GM13976 (cell line): ENCODE data around the gene NR2F1-AS1.

Experiments used
- DNase-seq: peaks from one replicate; pipeline ENCODE4 v3.0.0; 2012; ENCODE audit warnings: low spot score
- in situ Hi-C: fragments of 300-500 bp; cut with MboI; formaldehyde crosslinking; loops from one replicate; pipeline ENCODE4 v1.12.0; 2022; ENCODE audit warnings: low sequenced_read_pairs, mixed read lengths, inconsistent platforms; ENCODE audit not compliant: unreplicated experiment
- TF ChIP-seq, protein P1 (sequence below): IDR thresholded peaks from 2 replicates; pipeline ENCODE4 v1.5.1; 2012; ENCODE audit warnings: borderline replicate concordance, mild to moderate bottlenecking; ENCODE audit not compliant: insufficient read depth; ENCODE audit errors: extremely low read depth, missing control alignments, control extremely low read depth

Gene NR2F1-AS1

DNA sequence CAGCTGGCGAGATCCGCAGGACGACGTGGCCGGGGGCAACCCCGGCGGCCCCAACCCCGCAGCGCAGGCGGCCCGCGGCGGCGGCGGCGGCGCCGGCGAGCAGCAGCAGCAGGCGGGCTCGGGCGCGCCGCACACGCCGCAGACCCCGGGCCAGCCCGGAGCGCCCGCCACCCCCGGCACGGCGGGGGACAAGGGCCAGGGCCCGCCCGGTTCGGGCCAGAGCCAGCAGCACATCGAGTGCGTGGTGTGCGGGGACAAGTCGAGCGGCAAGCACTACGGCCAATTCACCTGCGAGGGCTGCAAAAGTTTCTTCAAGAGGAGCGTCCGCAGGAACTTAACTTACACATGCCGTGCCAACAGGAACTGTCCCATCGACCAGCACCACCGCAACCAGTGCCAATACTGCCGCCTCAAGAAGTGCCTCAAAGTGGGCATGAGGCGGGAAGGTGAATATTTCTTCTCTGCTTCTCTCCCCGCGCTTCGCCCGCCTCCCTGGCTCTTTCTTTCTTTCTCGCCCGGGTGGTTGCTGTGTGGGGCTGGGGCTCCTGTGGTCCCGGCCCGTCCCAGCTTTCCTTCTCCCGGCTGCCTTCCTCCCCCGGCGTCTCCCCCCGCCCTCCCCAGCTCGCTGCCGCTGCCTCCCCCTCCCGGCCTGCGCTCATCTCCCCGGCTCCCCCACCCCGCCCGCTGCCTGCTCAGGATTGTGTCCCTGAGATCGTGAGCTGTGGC, 4.2 kb upstream of the NR2F1-AS1 start:
- in situ Hi-C loops = loop anchor here (25.0 kb wide), 1 partner anchor 327 kb away; no protein-coding TSS in a partner anchor
- TF ChIP-seq, protein P1, sequence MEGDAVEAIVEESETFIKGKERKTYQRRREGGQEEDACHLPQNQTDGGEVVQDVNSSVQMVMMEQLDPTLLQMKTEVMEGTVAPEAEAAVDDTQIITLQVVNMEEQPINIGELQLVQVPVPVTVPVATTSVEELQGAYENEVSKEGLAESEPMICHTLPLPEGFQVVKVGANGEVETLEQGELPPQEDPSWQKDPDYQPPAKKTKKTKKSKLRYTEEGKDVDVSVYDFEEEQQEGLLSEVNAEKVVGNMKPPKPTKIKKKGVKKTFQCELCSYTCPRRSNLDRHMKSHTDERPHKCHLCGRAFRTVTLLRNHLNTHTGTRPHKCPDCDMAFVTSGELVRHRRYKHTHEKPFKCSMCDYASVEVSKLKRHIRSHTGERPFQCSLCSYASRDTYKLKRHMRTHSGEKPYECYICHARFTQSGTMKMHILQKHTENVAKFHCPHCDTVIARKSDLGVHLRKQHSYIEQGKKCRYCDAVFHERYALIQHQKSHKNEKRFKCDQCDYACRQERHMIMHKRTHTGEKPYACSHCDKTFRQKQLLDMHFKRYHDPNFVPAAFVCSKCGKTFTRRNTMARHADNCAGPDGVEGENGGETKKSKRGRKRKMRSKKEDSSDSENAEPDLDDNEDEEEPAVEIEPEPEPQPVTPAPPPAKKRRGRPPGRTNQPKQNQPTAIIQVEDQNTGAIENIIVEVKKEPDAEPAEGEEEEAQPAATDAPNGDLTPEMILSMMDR = no peak
- no peak for DNase-seq

DNA sequence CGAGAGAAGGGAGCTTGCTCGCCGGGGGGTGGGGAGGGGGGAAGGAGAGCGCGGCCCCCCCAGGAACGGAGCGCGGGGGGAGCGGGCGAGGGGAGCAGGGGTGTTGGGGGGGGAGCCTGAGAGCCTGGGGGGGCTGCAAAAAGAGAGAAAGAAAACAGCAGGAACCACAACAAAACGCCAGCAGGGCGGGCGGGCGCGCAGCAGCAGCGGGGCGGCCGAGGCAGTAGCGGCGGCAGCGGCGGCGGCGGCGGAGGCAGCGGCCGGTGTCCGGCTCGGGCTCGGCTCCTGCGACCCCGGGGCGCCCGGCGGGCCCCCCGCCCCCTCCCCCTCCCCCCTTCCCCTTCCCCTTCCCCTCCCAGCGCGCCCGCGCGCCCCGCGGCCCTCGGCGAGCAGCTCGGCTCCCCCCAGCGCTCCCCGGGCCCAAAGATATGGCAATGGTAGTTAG, 3.6 kb upstream of the NR2F1-AS1 start:
- in situ Hi-C loops = loop anchor here (25.0 kb wide), 1 partner anchor 328 kb away; no protein-coding TSS in a partner anchor
- DNase-seq = no peak
- TF ChIP-seq, protein P1 = no peak

DNA sequence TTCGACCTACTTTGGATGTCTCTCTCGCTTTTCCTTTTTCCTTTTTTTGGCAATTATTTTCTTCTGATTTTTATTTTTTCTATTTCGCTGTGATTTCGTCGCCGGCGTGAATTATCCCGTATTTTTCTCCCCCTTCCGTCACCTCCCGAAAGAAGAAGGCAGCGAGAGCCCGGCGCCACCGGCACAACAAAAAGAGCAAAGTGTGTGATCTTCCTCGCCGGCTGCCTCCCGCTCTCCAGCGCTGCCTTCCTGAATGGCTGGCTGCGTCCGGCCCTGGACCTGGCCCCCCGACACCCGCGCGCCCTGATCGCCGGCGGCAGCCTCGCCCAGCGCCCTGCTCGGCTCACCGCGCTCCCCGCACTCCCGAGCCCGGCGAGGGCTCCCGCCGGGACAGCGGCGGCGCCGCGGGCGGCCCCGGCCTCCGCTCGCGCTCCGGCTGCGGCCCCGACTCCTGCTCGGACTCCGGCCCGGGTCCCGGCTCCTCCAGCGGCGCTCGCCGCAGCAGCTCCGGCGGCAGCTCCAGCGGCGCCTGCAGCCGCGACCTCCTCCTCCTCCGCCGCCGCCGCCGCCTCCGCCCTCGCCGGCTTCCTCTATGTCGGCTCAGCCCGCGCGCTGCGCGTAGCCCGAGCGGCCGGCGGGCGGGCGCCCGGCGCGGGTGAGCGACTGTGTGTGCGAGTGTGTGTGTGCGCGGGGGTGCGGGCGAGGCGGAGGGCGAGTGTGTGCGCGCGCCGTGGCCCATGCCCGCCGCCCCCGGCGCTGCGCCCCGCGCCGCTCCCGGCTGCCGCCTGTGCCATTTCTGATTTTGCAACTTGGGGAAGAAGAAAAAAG, 3.0 kb upstream of the NR2F1-AS1 start:
- DNase-seq = peak; percentile 49

DNA sequence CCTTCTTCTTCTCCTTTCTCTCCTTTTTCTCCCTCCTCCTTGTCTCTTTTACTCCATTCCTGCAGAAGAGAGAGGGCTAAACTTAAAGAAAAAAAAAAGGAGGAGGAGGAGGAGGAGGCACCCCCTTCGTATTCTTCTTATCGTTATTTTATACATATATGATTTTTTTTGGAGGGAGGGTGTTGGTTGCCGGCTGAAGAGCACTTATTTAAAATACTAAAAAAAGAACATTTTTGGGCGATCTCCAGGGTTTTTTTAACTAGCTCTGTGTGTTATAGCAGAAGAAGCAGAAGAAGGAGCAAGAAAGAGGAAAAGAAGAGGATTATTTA, 2.4 kb upstream of the NR2F1-AS1 start:
- DNase-seq = no peak
- in situ Hi-C loops = loop anchor here (25.0 kb wide), 1 partner anchor 329 kb away; no protein-coding TSS in a partner anchor
- TF ChIP-seq, protein P1 = no peak

More for the DNA sequence above, 3.0 kb upstream of the NR2F1-AS1 start:
- TF ChIP-seq, protein P1 = no peak
- in situ Hi-C loops = loop anchor here (25.0 kb wide), 1 partner anchor 328 kb away; no protein-coding TSS in a partner anchor

DNA sequence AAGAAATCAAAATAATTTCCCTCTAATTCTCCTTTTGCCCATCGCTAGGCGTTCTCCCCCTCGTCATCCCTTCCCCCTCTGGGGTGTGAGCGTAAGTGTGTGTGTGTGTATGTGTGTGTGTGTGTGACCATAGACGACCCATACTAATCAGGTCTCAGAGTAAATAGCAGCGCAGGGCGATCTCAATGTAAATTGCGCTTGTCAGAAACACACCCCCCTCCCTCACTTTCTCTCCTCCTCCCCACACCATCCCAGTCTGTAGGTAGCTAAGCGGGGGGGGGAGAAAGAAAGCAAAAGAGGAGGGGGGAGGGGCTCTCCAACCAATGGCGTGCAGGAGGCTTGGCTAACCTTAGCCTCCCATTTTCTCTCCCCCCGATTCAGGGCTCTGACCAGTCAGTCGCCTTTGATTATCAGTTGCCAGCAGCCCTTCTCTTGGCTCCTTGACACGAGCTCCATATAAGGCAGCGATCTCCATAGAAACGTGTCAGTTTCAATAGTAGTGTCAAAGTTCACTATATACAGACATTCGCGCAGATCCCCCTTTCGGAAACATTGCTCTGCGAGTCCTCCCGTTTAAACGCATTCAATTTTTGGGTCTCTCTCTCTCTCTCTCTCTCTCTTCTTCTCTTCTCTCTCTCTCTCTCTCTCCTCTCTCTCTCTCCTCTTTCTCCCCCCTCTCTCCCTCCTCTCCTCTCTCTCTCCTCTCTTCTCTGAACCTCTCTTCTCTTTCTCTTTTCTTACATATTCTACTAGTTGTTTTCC, 1.8 kb upstream of the NR2F1-AS1 start, which contains the start of gene NR2F1:
Gene NR2F1 (plus strand): TSS at position 546 of the 762 bp plus-strand sequence. CDS start 1,802 bp downstream, outside the sequence.
- in situ Hi-C loops = loop anchor here (25.0 kb wide), 1 partner anchor 329 kb away; no protein-coding TSS in a partner anchor
- TF ChIP-seq, protein P1 = no peak
- peak; percentile 47 for DNase-seq

DNA sequence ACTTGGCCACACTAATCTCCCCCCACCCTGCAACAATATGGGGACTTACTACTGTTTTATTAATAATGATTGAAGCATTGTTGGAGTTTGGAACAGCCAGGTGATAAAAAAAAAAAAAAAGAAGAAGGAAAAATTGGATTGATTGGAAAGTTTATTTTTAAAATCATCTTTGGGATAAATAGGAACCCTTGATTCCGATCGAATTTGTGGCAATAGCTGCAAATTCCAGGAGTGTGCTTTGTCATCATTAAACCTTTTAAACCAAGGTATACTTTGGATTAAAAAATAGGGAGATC, 1.1 kb upstream of the NR2F1-AS1 start:
- in situ Hi-C loops = loop anchor here (25.0 kb wide), 1 partner anchor 330 kb away; no protein-coding TSS in a partner anchor
- no peak for DNase-seq
- TF ChIP-seq, protein P1 = no peak
